Nephron progenitor cell (in vitro differentiated cells): ENCODE results near the gene PDE6B.

Source experiments
- DNase-seq: peaks from one replicate; pipeline ENCODE4 v3.0.0; 2021
- H3K27ac Mint-ChIP-seq: 2 replicates; pipeline ENCODE4 v1.8.0; 2021; ENCODE audit warnings: mild to moderate bottlenecking, moderate library complexity, mixed read lengths
- H3K27me3 Mint-ChIP-seq: 2 replicates; pipeline ENCODE4 v1.8.0; 2021; ENCODE audit warnings: mild to moderate bottlenecking, low read depth, mixed read lengths; ENCODE audit not compliant: poor library complexity
- H3K36me3 Mint-ChIP-seq: 2 replicates; pipeline ENCODE4 v1.8.0; 2021; ENCODE audit warnings: low read depth, mixed read lengths
- H3K4me1 Mint-ChIP-seq: 2 replicates; pipeline ENCODE4 v1.8.0; 2021; ENCODE audit warnings: mixed read lengths
- H3K4me3 Mint-ChIP-seq: 2 replicates; pipeline ENCODE4 v1.8.0; 2021; ENCODE audit warnings: mild to moderate bottlenecking, moderate library complexity, mixed read lengths
- H3K9me3 Mint-ChIP-seq: 2 replicates; pipeline ENCODE4 v1.8.0; 2021; ENCODE audit warnings: mild to moderate bottlenecking, moderate library complexity, mixed read lengths
- CTCF ChIP-seq: fragments of 200-600 bp; sonication (generic); IDR thresholded peaks from 2 replicates; pipeline ENCODE4 v1.5.0; 2021; ENCODE audit warnings: antibody characterized with exemption

PDE6B gene

GRCh38 chr4:648579-649292, 23.4 kb downstream of the PDE6B start:
- peak overlapping the region; percentile 82 for H3K27ac Mint-ChIP-seq
- TF ChIP-seq CTCF: no peak

GRCh38 chr4:649293-649625, 23.9 kb downstream of the PDE6B start:
- peaks cover 10% of the 10 kb centered on the region for H3K9me3 Mint-ChIP-seq
- no peak for DNase-seq
- TF ChIP-seq CTCF: no peak
- H3K4me3 Mint-ChIP-seq: no peak overlapping the region
- H3K27me3 Mint-ChIP-seq: peaks cover 9% of the 10 kb centered on the region
- H3K4me1 Mint-ChIP-seq: peaks cover 44% of the 10 kb centered on the region
- H3K36me3 Mint-ChIP-seq: no peaks in the 10 kb centered on the region
- H3K27ac Mint-ChIP-seq: peak overlapping the region; percentile 29

More at GRCh38 chr4:648579-649292, 23.4 kb downstream of the PDE6B start:
- peaks cover 15% of the 10 kb centered on the region for H3K9me3 Mint-ChIP-seq
- H3K36me3 Mint-ChIP-seq: no peaks in the 10 kb centered on the region
- DNase-seq: peak; percentile 55
- peaks cover 9% of the 10 kb centered on the region for H3K27me3 Mint-ChIP-seq
- peak overlapping the region; percentile 68 for H3K4me3 Mint-ChIP-seq
- peaks cover 44% of the 10 kb centered on the region for H3K4me1 Mint-ChIP-seq

- Mint-ChIP-seq H3K27ac (no peak overlapping the region), H3K4me1 (peaks cover 44% of the 10 kb centered on the region), H3K4me3 (no peak overlapping the region), H3K9me3 (peaks cover 7% of the 10 kb centered on the region), H3K36me3 (no peaks in the 10 kb centered on the region), H3K27me3 (peaks cover 9% of the 10 kb centered on the region)
- DNase-seq: no peak
- no peak for TF ChIP-seq CTCF
These were observed 24.5 kb downstream of the PDE6B start for GRCh38 chr4:649751-650310.

- Mint-ChIP-seq H3K27ac (no peak overlapping the region), H3K27me3 (peaks cover 9% of the 10 kb centered on the region), H3K9me3 (peaks cover 3% of the 10 kb centered on the region), H3K36me3 (no peaks in the 10 kb centered on the region), H3K4me1 (peaks cover 45% of the 10 kb centered on the region), H3K4me3 (no peak overlapping the region)
- TF ChIP-seq CTCF: no peak
- DNase-seq: no peak
These were observed 25.1 kb downstream of the PDE6B start for GRCh38 chr4:650461-650860.

- no peak for DNase-seq
- Mint-ChIP-seq H3K27me3 (peaks cover 6% of the 10 kb centered on the region), H3K4me1 (peaks cover 52% of the 10 kb centered on the region), H3K4me3 (no peak overlapping the region), H3K36me3 (no peaks in the 10 kb centered on the region), H3K27ac (no peak overlapping the region), H3K9me3 (no peaks in the 10 kb centered on the region)
- no peak for TF ChIP-seq CTCF
These were observed 25.8 kb downstream of the PDE6B start for GRCh38 chr4:650951-651883.
